IMR-90 (cell line): ENCODE results near the gene KLK1. TPM values are rescaled to one million over a fixed set of nuclear protein-coding genes. Genes with fewer than 3 reads are reported as not detected.
"Not testable (repeated sequence)": the region's sequence is repeated elsewhere in the genome, so short reads cannot be mapped to it uniquely, and the experiment has no call there.

Experiments used
- ATAC-seq: fragments of 200-7000 bp; cut with Tn5 transposase; 2 replicates; pipeline ENCODE4 v1.9.1; 2020; ENCODE audit warnings: low read depth, mild to moderate bottlenecking, moderate library complexity
- BruUV-seq: library from RNA; stranded (reverse); fragments of 400-500 nt; replicated peaks from 2 replicates; lab custom pipeline; 2021; lab: Mats Ljungman, UMichigan
- CTCF ChIA-PET: fragments of 300-600 bp; formaldehyde crosslinking; extraction: SDS; loops from one replicate; lab custom pipeline; 2021; ENCODE audit warnings: antibody characterized with exemption; lab: Yijun Ruan, JAX
- POLR2A ChIA-PET: fragments of 300-600 bp; sonication (Branson Sonifier 250); formaldehyde crosslinking; loops from one replicate; lab custom pipeline; 2022; ENCODE audit warnings: antibody characterized with exemption; ENCODE audit not compliant: unreplicated experiment; lab: Charles Lee
- DNase-seq: peaks from one replicate; pipeline ENCODE4 v3.0.0; 2013
- H2AFZ ChIP-seq: replicated peaks from 2 replicates; pipeline ENCODE3; 2013; ENCODE audit warnings: low read length, mild to moderate bottlenecking; ENCODE audit not compliant: poor library complexity
- H2AK5ac ChIP-seq: 2 replicates; pipeline ENCODE4 v1.6.1; 2013; ENCODE audit warnings: low read depth, low read length, inconsistent platforms
- H2AK9ac ChIP-seq: replicated peaks from 2 replicates; pipeline ENCODE3; 2013; ENCODE audit warnings: mild to moderate bottlenecking, low read depth, low read length, moderate library complexity; ENCODE audit not compliant: poor library complexity
- H2BK120ac ChIP-seq: 2 replicates; pipeline ENCODE4 v1.6.1; 2013; ENCODE audit warnings: low read depth, low read length, inconsistent platforms
- H2BK15ac ChIP-seq: 3 replicates; pipeline ENCODE4 v1.6.1; 2013; ENCODE audit warnings: low read depth, low read length, inconsistent platforms
- H2BK20ac ChIP-seq: 2 replicates; pipeline ENCODE4 v1.6.1; 2013; ENCODE audit warnings: low read depth, mild to moderate bottlenecking, inconsistent platforms, low read length, moderate library complexity
- H2BK5ac ChIP-seq: 2 replicates; pipeline ENCODE4 v1.6.1; 2013; ENCODE audit warnings: mild to moderate bottlenecking, low read depth, low read length, inconsistent platforms; ENCODE audit not compliant: poor library complexity, severe bottlenecking
- H3K14ac ChIP-seq: replicated peaks from 2 replicates; pipeline ENCODE4 v1.6.1; 2013; ENCODE audit warnings: low read depth, low read length, inconsistent platforms
- H3K18ac ChIP-seq: 2 replicates; pipeline ENCODE4 v1.6.1; 2013; ENCODE audit warnings: low read depth, low read length, control low read depth
- H3K23ac ChIP-seq: 2 replicates; pipeline ENCODE4 v1.6.1; 2013; ENCODE audit warnings: low read depth, low read length, inconsistent platforms
- H3K27ac ChIP-seq: 2 replicates; pipeline ENCODE4 v1.5.1; 2013; ENCODE audit warnings: mild to moderate bottlenecking, control low read depth, low read length; ENCODE audit not compliant: insufficient read depth
- H3K27me3 ChIP-seq: 2 replicates; pipeline ENCODE4 v1.6.1; 2013; ENCODE audit warnings: low read length; ENCODE audit not compliant: control insufficient read depth, insufficient read depth
- H3K36me3 ChIP-seq: 2 replicates; pipeline ENCODE4 v1.6.1; 2013; ENCODE audit warnings: low read length, mixed read lengths; ENCODE audit not compliant: control insufficient read depth, insufficient read depth
- H3K4ac ChIP-seq: 2 replicates; pipeline ENCODE4 v1.6.1; 2013; ENCODE audit warnings: low read depth, low read length, inconsistent platforms
- H3K4me1 ChIP-seq: 2 replicates; pipeline ENCODE4 v1.6.1; 2013; ENCODE audit warnings: low read length, mixed read lengths; ENCODE audit not compliant: control insufficient read depth, insufficient read depth
- H3K4me2 ChIP-seq: 2 replicates; pipeline ENCODE4 v1.6.1; 2013; ENCODE audit warnings: low read depth, mild to moderate bottlenecking, control low read depth, low read length, moderate library complexity
- H3K4me3 ChIP-seq: 2 replicates; pipeline ENCODE4 v1.5.1; 2013; ENCODE audit warnings: low read depth, mild to moderate bottlenecking, control low read depth, low read length, moderate library complexity; ENCODE audit not compliant: insufficient read depth
- H3K56ac ChIP-seq: 2 replicates; pipeline ENCODE4 v1.6.1; 2013; ENCODE audit warnings: low read length, inconsistent platforms; ENCODE audit not compliant: insufficient read depth; ENCODE audit errors: extremely low read depth
- H3K79me1 ChIP-seq, 2 experiments: 2 replicates each; pipeline ENCODE4 v1.6.1; 2013; ENCODE audit warnings: low read length in 2 of 2, inconsistent platforms in 1 of 2, low read depth in 1 of 2
- H3K9ac ChIP-seq: 2 replicates; pipeline ENCODE4 v1.6.1; 2013; ENCODE audit warnings: low read depth, low read length, control low read depth
- H3K9me1 ChIP-seq: 2 replicates; pipeline ENCODE4 v1.6.1; 2013; ENCODE audit warnings: low read length, inconsistent platforms; ENCODE audit not compliant: insufficient read depth
- H3K9me3 ChIP-seq: 2 replicates; pipeline ENCODE4 v1.6.1; 2013; ENCODE audit warnings: low read length; ENCODE audit not compliant: control insufficient read depth, insufficient read depth
- H4K20me1 ChIP-seq: 2 replicates; pipeline ENCODE4 v1.6.1; 2013; ENCODE audit warnings: low read length, inconsistent platforms; ENCODE audit not compliant: insufficient read depth
- H4K5ac ChIP-seq: 2 replicates; pipeline ENCODE4 v1.6.1; 2013; ENCODE audit warnings: mild to moderate bottlenecking, low read depth, low read length, control low read depth
- H4K8ac ChIP-seq, 2 experiments: 2 replicates each; pipeline ENCODE4 v1.6.1; 2013; ENCODE audit warnings: low read depth in 2 of 2, low read length in 2 of 2, control low read depth in 1 of 2, inconsistent platforms in 1 of 2
- H4K91ac ChIP-seq: 2 replicates; pipeline ENCODE4 v1.6.1; 2013; ENCODE audit warnings: low read depth, low read length, inconsistent platforms; ENCODE audit not compliant: insufficient read depth
- WGBS, 2 experiments: methylation state at CpG; one replicate each; pipeline versions ENCODE4 v1.1.5 to v1.1.7; 2013; ENCODE audit warnings: missing lambda C conversion rate in 2 of 2; ENCODE audit not compliant: insufficient read length in 1 of 2; ENCODE audit errors: extremely low coverage in 2 of 2; 5-methylcytosine and 5-hydroxymethylcytosine counted together
- dilution Hi-C: fragments of 300-500 bp; cut with HindIII; formaldehyde crosslinking; loops from one replicate; pipeline ENCODE4 v1.14.3; 2018; ENCODE audit warnings: low sequenced_read_pairs; ENCODE audit not compliant: unreplicated experiment
- in situ Hi-C: fragments of 300-500 bp; cut with MboI; formaldehyde crosslinking; loops from 3 replicates; pipeline ENCODE4 v1.14.3; 2019; ENCODE audit warnings: low sequenced_read_pairs, inconsistent platforms, mixed read lengths
- intact Hi-C: fragments of 100-400 bp; cut with micrococcal nuclease; formaldehyde crosslinking; loops from 2 replicates; pipeline ENCODE4 v1.10.0; 2022
- polyA plus RNA-seq, 3 experiments: library from polyadenylated mRNA; depleted of rRNA; stranded (reverse); fragments of >200 nt; gene quantifications; 2 replicates each; pipeline ENCODE4 v1.2.3, GENCODE V29; 2012; ENCODE audit warnings: low replicate concordance in 1 of 3
- total RNA-seq: library from RNA; depleted of rRNA; stranded (reverse); fragments of >200 nt; gene quantifications from 2 replicates; pipeline ENCODE4 v1.2.3, GENCODE V29; 2012

Gene KLK1
- total and polyA plus RNA-seq, 2 of the 4 experiments (the other 2 are of a cell fraction) = not detected

- H2AFZ ChIP-seq, BruUV-seq, H3K9ac ChIP-seq, H3K79me1 ChIP-seq, H3K23ac ChIP-seq, H4K5ac ChIP-seq, H3K36me3 ChIP-seq, H3K4me2 ChIP-seq, H3K14ac ChIP-seq, H3K4me3 ChIP-seq, H3K27ac ChIP-seq, H3K4ac ChIP-seq, H2BK20ac ChIP-seq, H2AK5ac ChIP-seq, H4K8ac ChIP-seq, H3K18ac ChIP-seq, H4K20me1 ChIP-seq, H3K4me1 ChIP-seq, H3K9me3 ChIP-seq, H3K56ac ChIP-seq, H2BK5ac ChIP-seq, H2AK9ac ChIP-seq, DNase-seq, dilution Hi-C loops, ATAC-seq, H2BK120ac ChIP-seq, H3K9me1 ChIP-seq, H4K91ac ChIP-seq, H2BK15ac ChIP-seq: not testable (repeated sequence)
- H3K27me3 ChIP-seq = peaks cover 18% of the 10 kb centered on the region
- WGBS, 2 experiments = no CpG with 5 or more reads among the region's 8 CpGs
- ChIA-PET POLR2A (interaction anchor here (0.7 kb wide), 1 partner anchor 455 kb away, joined by 3 read pairs; the partner anchor contains the start of gene KCNC3), CTCF (interaction anchor here (0.6 to 1.4 kb wide), 8 partner anchors 59 to 415 kb away, joined by 3 to 6 read pairs (median 3); no protein-coding TSS in a partner anchor)
- intact Hi-C loops = loop anchor here (1.0 to 2.0 kb wide), 5 partner anchors 59 to 426 kb away; no protein-coding TSS in a partner anchor
- in situ Hi-C loops = loop anchor here (10.0 kb wide), 2 partner anchors 249 to 429 kb away; no protein-coding TSS in a partner anchor
Measured at GRCh38 chr19:50783848-50784152, 39.8 kb downstream of the KLK1 start.
